Smooth muscle cell of the brain vasculature (primary cell): ENCODE data around the gene VPS9D1.
"Not testable (repeated sequence)": the region's sequence is repeated elsewhere in the genome, so short reads cannot be mapped to it uniquely, and the experiment has no call there.

Experiments
- DNase-seq: peaks from one replicate; pipeline ENCODE4 v3.0.0-alpha.2; 2012; ENCODE audit warnings: low read depth, low spot score

The VPS9D1 gene

GRCh38 chr16:89710709-89711564, 9.8 kb downstream of the VPS9D1 start:
- no peak for DNase-seq

DNA sequence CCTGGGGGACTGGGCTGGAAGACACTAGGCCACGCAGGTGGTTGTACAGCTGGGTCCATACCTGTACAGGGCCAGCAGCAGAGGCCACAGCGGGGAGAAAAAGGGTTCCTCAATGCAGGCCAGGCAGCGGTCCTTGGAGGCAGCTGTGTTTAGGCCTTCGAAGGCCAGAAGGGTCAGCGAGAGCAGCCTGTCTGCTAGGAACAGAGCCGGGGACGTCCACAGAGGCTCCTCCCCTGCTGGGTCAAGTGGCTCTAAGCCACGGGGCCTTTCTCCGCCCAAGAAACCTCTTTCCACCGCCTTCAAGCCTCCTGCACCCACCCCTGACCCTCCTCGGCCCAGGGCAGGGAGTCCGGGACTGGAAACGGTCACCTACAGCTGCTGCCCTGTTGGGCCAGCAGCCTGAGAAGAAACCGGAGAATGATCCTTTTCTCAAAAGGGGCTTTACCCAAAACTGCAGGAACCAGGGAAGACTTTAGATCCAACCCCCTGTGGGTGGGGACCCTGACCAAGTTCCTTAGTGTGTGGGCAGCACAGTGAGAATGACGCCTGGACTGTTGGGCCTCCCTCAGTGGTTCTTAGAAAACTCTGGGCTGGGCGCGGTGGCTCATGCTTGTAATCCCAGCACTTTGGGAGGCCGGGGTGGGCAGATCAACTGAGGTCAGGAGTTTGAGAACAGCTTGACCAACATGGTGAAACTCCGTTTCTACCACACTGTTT, 10.8 kb downstream of the VPS9D1 start:
- DNase-seq = no peak

GRCh38 chr16:89709166-89709565, 11.5 kb downstream of the VPS9D1 start:
- no peak for DNase-seq

- DNase-seq = no peak
Measured at GRCh38 chr16:89708481-89708931, 12.2 kb downstream of the VPS9D1 start.

GRCh38 chr16:89707695-89708094, 13.0 kb downstream of the VPS9D1 start:
- no peak for DNase-seq

- no peak for DNase-seq
Measured at GRCh38 chr16:89706518-89707260, 14.0 kb downstream of the VPS9D1 start.

DNA sequence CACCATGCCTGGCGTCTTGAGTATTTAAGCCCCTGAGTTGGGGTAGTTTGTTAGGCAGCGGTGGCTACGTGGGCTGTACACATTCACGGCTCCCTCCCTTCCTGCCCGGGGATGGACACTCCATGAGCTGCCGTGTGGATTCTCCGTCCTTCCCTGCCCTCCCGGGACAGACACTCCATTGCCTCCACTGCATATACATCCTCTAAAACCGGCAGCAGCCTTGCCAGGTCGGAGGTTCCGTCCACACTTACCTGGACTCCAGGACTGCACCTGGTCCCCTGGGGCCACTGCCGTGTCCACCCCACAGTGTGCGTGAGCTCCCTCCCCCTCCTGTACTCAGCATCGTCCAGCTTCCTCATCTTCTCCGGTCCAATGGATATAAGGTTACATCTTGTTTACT, 15.7 kb downstream of the VPS9D1 start:
- no peak for DNase-seq

GRCh38 chr16:89704281-89704680, 16.4 kb downstream of the VPS9D1 start:
- no peak for DNase-seq

- no peak for DNase-seq
Measured at GRCh38 chr16:89701425-89702406, 19.0 kb downstream of the VPS9D1 start, which contains the start of gene SPATA2L. Gene SPATA2L, minus strand, starts transcription at chr16:89701705. Its CDS starts 473 bp downstream, at chr16:89701232.

DNA sequence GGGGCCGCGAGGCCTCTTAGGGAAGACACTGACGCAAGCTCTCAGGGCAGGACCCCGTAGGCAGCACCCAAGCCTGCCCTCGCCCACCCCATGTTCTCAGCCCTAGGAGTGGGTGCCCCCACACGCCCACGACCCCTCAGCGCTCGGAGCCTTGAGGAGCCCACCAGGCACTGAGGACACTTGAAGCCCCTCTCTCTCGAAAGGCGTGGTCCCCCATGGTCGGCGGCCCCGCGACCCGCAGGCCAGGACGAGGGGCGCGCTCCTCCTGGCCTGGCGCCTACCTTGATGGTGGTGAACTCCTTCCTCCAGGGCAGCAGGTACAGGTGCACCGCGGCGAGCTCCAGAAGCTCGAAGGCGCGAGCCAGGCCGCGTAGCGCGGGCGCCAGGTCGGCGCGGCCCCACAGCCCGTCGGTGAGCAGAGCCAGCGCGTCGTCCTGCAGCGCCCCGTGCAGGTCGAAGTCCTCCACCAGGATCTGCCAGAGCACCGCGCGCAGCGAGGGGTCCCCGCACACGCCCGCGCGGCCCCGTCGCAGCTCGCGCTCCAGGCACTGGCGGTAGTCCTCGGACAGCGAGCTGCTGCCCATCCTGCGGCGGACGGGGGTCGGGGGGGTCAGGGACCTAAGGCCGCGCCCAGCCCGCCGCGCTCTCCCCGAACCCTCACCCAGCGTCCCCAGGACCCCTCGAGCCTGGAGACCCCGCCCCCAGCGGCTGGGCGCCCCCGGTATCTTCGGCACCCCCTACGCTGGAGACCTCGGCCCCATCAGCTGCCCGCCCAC, 19.9 kb downstream of the VPS9D1 start:
- no peak for DNase-seq

GRCh38 chr16:89700100-89700648, 20.5 kb downstream of the VPS9D1 start:
- peak; percentile 88 for DNase-seq

DNA sequence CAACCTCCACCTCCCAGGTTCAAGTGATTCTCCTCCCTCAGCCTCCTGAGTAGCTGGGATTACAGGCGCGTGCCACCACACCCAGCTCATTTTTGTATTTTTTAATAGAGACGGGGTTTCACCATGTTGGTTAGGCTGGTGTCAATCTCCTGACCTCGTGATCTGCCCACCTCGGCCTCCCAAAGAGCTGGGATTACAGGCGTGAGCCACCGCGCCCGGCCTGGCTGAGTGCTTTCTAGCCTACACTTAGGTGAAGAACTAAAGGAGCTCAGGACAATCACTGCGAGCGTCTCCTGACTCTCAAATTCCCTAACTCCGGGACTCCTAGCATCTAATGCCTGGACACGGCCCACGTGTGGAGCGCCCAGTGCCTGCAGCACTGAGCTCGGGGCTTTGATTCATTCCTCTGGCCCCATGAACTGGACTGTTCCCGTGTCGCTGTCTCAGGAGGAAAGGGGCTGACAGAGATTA, 21.0 kb downstream of the VPS9D1 start:
- not testable (repeated sequence) for DNase-seq

GRCh38 chr16:89698717-89699116, 22.0 kb downstream of the VPS9D1 start:
- DNase-seq = not testable (repeated sequence)

DNA sequence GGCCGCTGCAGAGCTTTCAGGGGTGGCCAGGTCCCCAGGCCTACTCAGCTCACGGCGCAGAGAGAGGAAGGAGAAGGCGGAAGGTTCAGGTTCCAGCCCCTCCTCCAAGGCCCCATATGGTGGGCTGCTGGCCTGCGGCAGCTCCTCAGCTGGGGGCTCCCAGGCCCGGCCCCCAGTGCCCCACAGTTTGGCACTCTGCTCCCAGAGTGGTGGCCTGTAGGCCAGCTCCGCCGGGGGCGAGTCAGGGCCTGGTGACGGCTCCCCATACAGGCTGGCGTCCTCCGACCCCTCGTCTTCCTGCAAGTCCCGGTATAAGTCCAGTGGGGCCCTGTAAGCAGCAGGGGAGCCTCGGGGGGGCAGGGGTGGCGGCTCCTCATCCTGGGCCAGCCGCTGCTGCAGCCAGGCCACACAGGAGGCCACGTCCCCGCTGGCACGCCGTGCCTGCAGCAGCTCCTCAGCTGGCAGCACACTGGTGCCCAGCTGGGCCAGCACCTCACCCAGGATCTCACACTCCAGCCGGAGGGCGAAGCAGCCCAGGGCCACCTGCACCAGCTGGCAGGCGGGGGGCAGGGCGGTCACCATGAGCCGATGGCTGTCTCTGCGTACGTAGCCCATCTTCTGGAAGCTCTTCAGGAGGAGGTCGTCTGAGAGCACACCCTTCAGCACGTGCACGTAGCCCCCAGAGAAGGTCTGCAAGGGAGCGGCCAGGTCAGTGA, 22.9 kb downstream of the VPS9D1 start:
- no peak for DNase-seq

DNA sequence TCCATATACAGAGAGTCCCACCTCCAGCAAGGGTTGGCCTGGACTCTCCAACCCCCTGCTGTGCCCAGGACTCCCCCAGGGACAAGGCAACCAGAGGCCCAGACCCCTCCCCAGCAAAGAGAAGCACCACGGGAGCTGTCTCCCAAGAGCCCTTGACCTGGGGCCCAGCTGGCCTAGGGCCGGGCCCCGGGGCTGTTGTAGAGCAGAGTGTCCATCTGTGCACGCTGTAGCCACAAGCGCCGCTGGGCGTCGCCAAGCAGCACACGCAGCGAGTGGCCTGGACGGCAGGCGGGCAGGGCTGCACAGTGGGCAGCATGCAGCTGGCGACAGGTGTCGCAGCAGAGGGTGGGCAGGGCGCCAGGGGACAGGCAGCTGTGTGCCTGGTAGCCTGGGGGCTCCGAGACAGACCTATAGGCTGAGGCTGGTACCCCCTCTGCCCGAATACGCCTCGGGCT, 23.5 kb downstream of the VPS9D1 start:
- DNase-seq = no peak

DNA sequence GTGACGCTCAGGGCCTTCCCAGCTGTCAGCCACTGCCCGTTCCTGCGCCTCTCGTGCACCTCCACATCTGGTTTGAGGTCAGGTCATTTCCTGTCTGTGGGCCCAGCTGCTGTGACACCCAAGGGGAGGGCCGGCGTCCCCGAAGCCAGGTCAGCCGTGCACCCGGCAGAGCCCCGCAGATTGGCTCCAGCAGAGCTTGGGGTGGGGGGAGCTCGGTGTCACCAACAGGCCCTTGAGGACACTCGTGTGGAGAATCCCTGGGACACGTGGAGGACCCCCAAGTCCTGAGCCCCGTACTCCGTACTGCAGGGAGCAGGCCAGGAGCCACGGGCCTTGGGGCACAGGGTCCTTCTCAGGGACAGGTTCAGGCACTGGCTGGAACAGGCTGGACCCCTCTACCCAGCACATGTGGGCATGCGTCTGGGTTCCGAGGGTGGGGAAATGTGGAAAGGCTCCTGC, 24.0 kb downstream of the VPS9D1 start:
- DNase-seq = no peak

- DNase-seq = no peak
Measured at GRCh38 chr16:89695875-89696669, 24.6 kb downstream of the VPS9D1 start.
